ENCODE measurements around the gene ADAMTS18. TPM values are rescaled to one million over a fixed set of nuclear protein-coding genes. Genes with fewer than 3 reads are reported as not detected.

The ADAMTS18 gene
- total RNA-seq, 2 donors from 2014 or later = 0.14 TPM; not detected in 1

GRCh38 chr16:77387815-77388209 is 47.0 kb downstream of the ADAMTS18 start:
- Histone ChIP-seq H3K9me3 (no peaks in the 10 kb centered on the region), H3K4me1 (ENCODE audit: control insufficient read depth in 1 of 2, low read depth in 2 of 2) (no peaks in the 10 kb centered on the region), H3K4me3 (no peak overlapping the region), H3K27ac (no peak overlapping the region), H3K27me3 (replicated peaks; ENCODE audit: insufficient read depth) (no peaks in the 10 kb centered on the region), H3K36me3 (no peaks in the 10 kb centered on the region)
- no peak for DNase-seq (ENCODE audit: low spot score)
- ATAC-seq (ENCODE audit: insufficient number of reproducible peaks, low FRiP score, low read depth) = no peak
- no peak for TF ChIP-seq CTCF (IDR thresholded peaks at IDR 0.05)

- H3K36me3 ChIP-seq = no peaks in the 10 kb centered on the region
- H3K4me3 ChIP-seq = no peak overlapping the region
- no peak for ATAC-seq (ENCODE audit: insufficient number of reproducible peaks, low FRiP score, low read depth)
- no peaks in the 10 kb centered on the region for H3K27me3 ChIP-seq (replicated peaks; ENCODE audit: insufficient read depth)
- no peak for DNase-seq (ENCODE audit: low spot score)
- TF ChIP-seq CTCF (IDR thresholded peaks at IDR 0.05) = no peak
- H3K27ac ChIP-seq = no peak overlapping the region
- H3K4me1 ChIP-seq (ENCODE audit: control insufficient read depth in 1 of 2, low read depth in 2 of 2) = no peaks in the 10 kb centered on the region
- no peaks in the 10 kb centered on the region for H3K9me3 ChIP-seq
Observed at GRCh38 chr16:77386831-77387814, 47.7 kb downstream of the ADAMTS18 start.

GRCh38 chr16:77385481-77385880 is 49.4 kb downstream of the ADAMTS18 start:
- no peaks in the 10 kb centered on the region for H3K4me1 ChIP-seq (ENCODE audit: control insufficient read depth in 1 of 2, low read depth in 2 of 2)
- DNase-seq (ENCODE audit: low spot score) (no peak), ATAC-seq (ENCODE audit: insufficient number of reproducible peaks, low FRiP score, low read depth) (no peak)
- H3K27ac ChIP-seq = no peak overlapping the region
- no peaks in the 10 kb centered on the region for H3K27me3 ChIP-seq (replicated peaks; ENCODE audit: insufficient read depth)
- no peak for TF ChIP-seq CTCF (IDR thresholded peaks at IDR 0.05)
- H3K9me3 ChIP-seq = no peaks in the 10 kb centered on the region
- H3K36me3 ChIP-seq = no peaks in the 10 kb centered on the region
- H3K4me3 ChIP-seq = no peak overlapping the region

- ATAC-seq (ENCODE audit: insufficient number of reproducible peaks, low FRiP score, low read depth) (no peak), DNase-seq (ENCODE audit: low spot score) (no peak)
- no peaks in the 10 kb centered on the region for H3K9me3 ChIP-seq
- TF ChIP-seq CTCF (IDR thresholded peaks at IDR 0.05) = no peak
- H3K36me3 ChIP-seq = no peaks in the 10 kb centered on the region
- no peak overlapping the region for H3K27ac ChIP-seq
- H3K4me3 ChIP-seq = no peak overlapping the region
- H3K4me1 ChIP-seq (ENCODE audit: control insufficient read depth in 1 of 2, low read depth in 2 of 2) = no peaks in the 10 kb centered on the region
- no peaks in the 10 kb centered on the region for H3K27me3 ChIP-seq (replicated peaks; ENCODE audit: insufficient read depth)
Observed at GRCh38 chr16:77383606-77384187, 51.1 kb downstream of the ADAMTS18 start.

GRCh38 chr16:77376358-77376757 is 58.5 kb downstream of the ADAMTS18 start:
- TF ChIP-seq CTCF (IDR thresholded peaks at IDR 0.05) = no peak

More at GRCh38 chr16:77376358-77376757, 58.5 kb downstream of the ADAMTS18 start:
- H3K4me1 ChIP-seq (ENCODE audit: control insufficient read depth in 1 of 2, low read depth in 2 of 2) = no peaks in the 10 kb centered on the region
- ATAC-seq (ENCODE audit: insufficient number of reproducible peaks, low FRiP score, low read depth) (no peak), DNase-seq (ENCODE audit: low spot score) (no peak)
- H3K27me3 ChIP-seq (replicated peaks; ENCODE audit: insufficient read depth) = no peaks in the 10 kb centered on the region
- H3K36me3 ChIP-seq = no peaks in the 10 kb centered on the region
- no peak overlapping the region for H3K4me3 ChIP-seq
- no peak overlapping the region for H3K27ac ChIP-seq
- no peaks in the 10 kb centered on the region for H3K9me3 ChIP-seq
